B cell (primary cell): ENCODE data around the gene TCERG1L. TPM values are rescaled to one million over a fixed set of nuclear protein-coding genes. Genes with fewer than 3 reads are reported as not detected.

Experiments used
- ATAC-seq: fragments of 200-7000 bp; cut with Tn5 transposase; one replicate; pipeline ENCODE4 v1.10.0; 2021; ENCODE audit warnings: low read depth, mild to moderate bottlenecking, moderate number of reproducible peaks, moderate library complexity
- CTCF ChIA-PET: fragments of 350-600 bp; sonication (Branson Sonifier 250); formaldehyde crosslinking; loops from one replicate; lab custom pipeline; 2021; ENCODE audit warnings: antibody characterized with exemption, inconsistent platforms; lab: Charles Lee
- POLR2A ChIA-PET: fragments of 350-600 bp; sonication (Branson Sonifier 250); formaldehyde crosslinking; loops from one replicate; lab custom pipeline; 2021; ENCODE audit warnings: antibody characterized with exemption; lab: Charles Lee
- DNase-seq: peaks from one replicate; pipeline ENCODE4 v3.0.0; 2013
- H2AFZ ChIP-seq: 2 replicates; pipeline ENCODE4 v1.6.1; 2012; ENCODE audit warnings: mild to moderate bottlenecking, low read depth, low read length; ENCODE audit not compliant: insufficient read depth, poor library complexity, severe bottlenecking
- H3K27ac ChIP-seq, 2 donors: 1 replicate in 1 of 2; 2 replicates in 1 of 2; pipeline ENCODE4 v1.5.1; 2012 to 2013; ENCODE audit warnings: low read length in 2 of 2, mild to moderate bottlenecking in 2 of 2, moderate library complexity in 1 of 2
- H3K27me3 ChIP-seq, 4 experiments: fragments of 200-600 bp in 1 of 4; sonication (generic) in 1 of 4; replicated peaks in 1 of 4; 1 replicate in 2 of 4; 2 replicates in 2 of 4; pipeline versions ENCODE4 v1.6.1 to v1.7.0; 2013 to 2016; ENCODE audit warnings: low read length in 3 of 4, mild to moderate bottlenecking in 2 of 4, mixed read lengths in 1 of 4, moderate library complexity in 1 of 4; ENCODE audit not compliant: insufficient read depth in 4 of 4, control insufficient read depth in 3 of 4; ENCODE audit errors: control extremely low read depth in 1 of 4
- H3K36me3 ChIP-seq, 2 experiments: replicated peaks in 1 of 2; 1 replicate in 1 of 2; 2 replicates in 1 of 2; pipeline versions ENCODE4 v1.6.1 to v1.7.1; 2013; ENCODE audit warnings: low read length in 1 of 2; ENCODE audit not compliant: insufficient read depth in 2 of 2, control insufficient read depth in 1 of 2; ENCODE audit errors: control extremely low read depth in 1 of 2, extremely low read depth in 1 of 2
- H3K4me1 ChIP-seq, 2 donors: fragments of 200-600 bp in 1 of 2; sonication (generic) in 1 of 2; 1 replicate in 1 of 2; 2 replicates in 1 of 2; pipeline versions ENCODE4 v1.5.1 to v1.6.1; 2013 to 2017; ENCODE audit warnings: low read length in 2 of 2; ENCODE audit not compliant: control insufficient read depth in 2 of 2, insufficient read depth in 2 of 2
- H3K4me2 ChIP-seq: replicated peaks from 2 replicates; pipeline ENCODE3; 2012; ENCODE audit warnings: mild to moderate bottlenecking, low read depth, low read length; ENCODE audit not compliant: poor library complexity, severe bottlenecking
- H3K4me3 ChIP-seq, 5 experiments: fragments of 200-600 bp in 1 of 5; sonication (generic) in 1 of 5; 1 replicate in 3 of 5; 2 replicates in 2 of 5; pipeline versions ENCODE4 v1.5.1 to v1.7.0; 2011 to 2016; ENCODE audit warnings: low read length in 4 of 5, mild to moderate bottlenecking in 4 of 5, low read depth in 2 of 5, control low read depth in 1 of 5, moderate library complexity in 1 of 5; ENCODE audit not compliant: insufficient read depth in 1 of 5; ENCODE audit errors: control extremely low read depth in 1 of 5, extremely low read depth in 1 of 5
- H3K79me2 ChIP-seq: fragments of 200-600 bp; sonication (generic); one replicate; pipeline ENCODE4 v1.6.0; 2016; ENCODE audit warnings: low read length; ENCODE audit not compliant: control insufficient read depth, insufficient read depth
- H3K9ac ChIP-seq: fragments of 200-600 bp; sonication (generic); 2 replicates; pipeline ENCODE4 v1.6.1; 2017; ENCODE audit warnings: mild to moderate bottlenecking, low read length, moderate library complexity
- H3K9me3 ChIP-seq, 3 donors: one replicate each; pipeline versions ENCODE4 v1.6.1 to v1.7.1; 2013; ENCODE audit warnings: low read length in 2 of 3; ENCODE audit not compliant: control insufficient read depth in 2 of 3, insufficient read depth in 1 of 3; ENCODE audit errors: control extremely low read depth in 1 of 3
- H4K20me1 ChIP-seq: 2 replicates; pipeline ENCODE4 v1.6.0; 2012; ENCODE audit warnings: mild to moderate bottlenecking, low read length; ENCODE audit not compliant: insufficient read depth, control insufficient read depth, poor library complexity, severe bottlenecking
- H3K27ac Mint-ChIP-seq: one replicate; pipeline ENCODE4 v1.8.0; 2021; ENCODE audit warnings: mixed read lengths
- H3K27me3 Mint-ChIP-seq: one replicate; pipeline ENCODE4 v1.8.0; 2021; ENCODE audit warnings: mixed read lengths
- H3K4me1 Mint-ChIP-seq: one replicate; pipeline ENCODE4 v1.8.0; 2021; ENCODE audit warnings: mixed read lengths
- H3K4me3 Mint-ChIP-seq: one replicate; pipeline ENCODE4 v1.8.0; 2021; ENCODE audit warnings: mixed read lengths
- H3K9me3 Mint-ChIP-seq: one replicate; pipeline ENCODE4 v1.8.0; 2022; ENCODE audit warnings: mixed read lengths; ENCODE audit not compliant: insufficient read depth
- EZH2 ChIP-seq: IDR thresholded peaks from 2 replicates; pipeline ENCODE4 v1.6.1; 2012; ENCODE audit warnings: borderline replicate concordance, low read depth, mild to moderate bottlenecking, moderate library complexity, low read length; ENCODE audit not compliant: insufficient read depth, poor library complexity, severe bottlenecking
- WGBS: methylation state at CpG from one replicate; pipeline ENCODE4 v1.1.5; 2013; ENCODE audit warnings: missing lambda C conversion rate; ENCODE audit not compliant: insufficient coverage; 5-methylcytosine and 5-hydroxymethylcytosine counted together
- intact Hi-C: fragments of 100-400 bp; cut with micrococcal nuclease; formaldehyde crosslinking; loops from one replicate; pipeline ENCODE4 v1.10.0; 2022
- polyA plus RNA-seq: library from polyadenylated mRNA; depleted of rRNA; stranded (reverse); fragments of >200 nt; gene quantifications from 2 replicates; pipeline ENCODE4 v1.2.3, GENCODE V29; 2012
- total RNA-seq, 2 donors: library from RNA; stranded (reverse); fragments of 120-200 nt in 1 of 2; gene quantifications; 1 replicate in 1 of 2; 2 replicates in 1 of 2; pipeline versions ENCODE4 v1.2.3 to v1.2.4, GENCODE V29; 2013 to 2022
- TF ChIP-seq, protein P1 (sequence below): fragments of 200-600 bp; IDR thresholded peaks from one replicate; pipeline ENCODE4 v1.8.0; 2022; ENCODE audit warnings: antibody characterized with exemption, mild to moderate bottlenecking

Gene TCERG1L
- total and polyA plus RNA-seq, 2 donors (not counting 1 experiment from before 2014, with no cell fraction given): 0.10 TPM; not detected in 1

DNA sequence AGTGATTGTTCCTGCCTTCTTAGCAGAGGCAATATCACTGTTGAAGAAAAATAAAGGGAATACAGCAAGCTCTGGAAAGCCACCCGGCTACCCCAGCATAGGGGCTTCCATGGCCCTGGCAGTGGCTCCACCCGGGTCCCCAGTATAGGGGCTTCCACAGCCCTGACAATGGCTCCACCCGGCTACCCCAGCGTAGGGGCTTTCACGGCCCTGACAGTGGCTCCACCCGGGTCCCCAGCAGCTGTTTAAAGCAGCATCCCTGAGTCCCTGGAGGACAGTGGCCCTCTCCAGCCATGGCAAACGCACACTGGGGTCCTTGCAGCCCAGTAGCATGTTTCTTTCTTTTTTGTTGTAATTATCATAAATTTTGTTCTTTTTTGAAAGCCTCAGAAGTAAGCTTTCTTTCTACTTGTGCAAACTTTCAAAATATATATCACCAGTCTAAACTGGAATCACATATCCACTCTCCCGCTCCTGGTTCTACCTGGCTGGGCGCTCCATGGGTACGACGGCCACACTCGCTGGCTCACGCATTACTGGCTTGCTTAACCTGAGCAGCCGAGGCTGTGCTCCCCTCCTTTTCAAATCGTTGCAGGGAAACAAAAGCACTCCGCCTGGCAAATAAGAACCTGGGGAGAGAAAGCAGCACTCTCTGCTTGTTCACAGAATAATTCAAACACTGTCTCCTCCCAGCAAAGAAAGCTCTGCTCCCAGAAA, 62.1 kb downstream of the TCERG1L start:
- Histone ChIP-seq H4K20me1 (no peaks in the 10 kb centered on the region), H3K9ac (no peak overlapping the region), H2AFZ (no peak overlapping the region), H3K27ac (no peak overlapping the region), H3K27me3 (no peaks in the 10 kb centered on the region), H3K4me2 (no peak overlapping the region), H3K36me3 (no peaks in the 10 kb centered on the region), H3K9me3 (peaks cover 0 to 19% (median 0%) of the 10 kb centered on the region in 3 donors), H3K4me1 (no peaks in the 10 kb centered on the region), H3K4me3 (no peak overlapping the region), H3K79me2 (no peaks in the 10 kb centered on the region)
- Mint-ChIP-seq H3K27me3 (no peaks in the 10 kb centered on the region), H3K4me1 (no peaks in the 10 kb centered on the region), H3K9me3 (no peaks in the 10 kb centered on the region), H3K27ac (no peak overlapping the region), H3K4me3 (no peak overlapping the region)
- POLR2A ChIA-PET: no interaction called here
- DNase-seq (no peak), ATAC-seq (no peak)
- TF ChIP-seq, protein P1, sequence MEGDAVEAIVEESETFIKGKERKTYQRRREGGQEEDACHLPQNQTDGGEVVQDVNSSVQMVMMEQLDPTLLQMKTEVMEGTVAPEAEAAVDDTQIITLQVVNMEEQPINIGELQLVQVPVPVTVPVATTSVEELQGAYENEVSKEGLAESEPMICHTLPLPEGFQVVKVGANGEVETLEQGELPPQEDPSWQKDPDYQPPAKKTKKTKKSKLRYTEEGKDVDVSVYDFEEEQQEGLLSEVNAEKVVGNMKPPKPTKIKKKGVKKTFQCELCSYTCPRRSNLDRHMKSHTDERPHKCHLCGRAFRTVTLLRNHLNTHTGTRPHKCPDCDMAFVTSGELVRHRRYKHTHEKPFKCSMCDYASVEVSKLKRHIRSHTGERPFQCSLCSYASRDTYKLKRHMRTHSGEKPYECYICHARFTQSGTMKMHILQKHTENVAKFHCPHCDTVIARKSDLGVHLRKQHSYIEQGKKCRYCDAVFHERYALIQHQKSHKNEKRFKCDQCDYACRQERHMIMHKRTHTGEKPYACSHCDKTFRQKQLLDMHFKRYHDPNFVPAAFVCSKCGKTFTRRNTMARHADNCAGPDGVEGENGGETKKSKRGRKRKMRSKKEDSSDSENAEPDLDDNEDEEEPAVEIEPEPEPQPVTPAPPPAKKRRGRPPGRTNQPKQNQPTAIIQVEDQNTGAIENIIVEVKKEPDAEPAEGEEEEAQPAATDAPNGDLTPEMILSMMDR: no peak
- TF ChIP-seq EZH2: no peak
- CTCF ChIA-PET: no interaction called here
- 81% methylated on average over 14 of the region's 16 CpGs for WGBS
- intact Hi-C loops: no loop called here

DNA sequence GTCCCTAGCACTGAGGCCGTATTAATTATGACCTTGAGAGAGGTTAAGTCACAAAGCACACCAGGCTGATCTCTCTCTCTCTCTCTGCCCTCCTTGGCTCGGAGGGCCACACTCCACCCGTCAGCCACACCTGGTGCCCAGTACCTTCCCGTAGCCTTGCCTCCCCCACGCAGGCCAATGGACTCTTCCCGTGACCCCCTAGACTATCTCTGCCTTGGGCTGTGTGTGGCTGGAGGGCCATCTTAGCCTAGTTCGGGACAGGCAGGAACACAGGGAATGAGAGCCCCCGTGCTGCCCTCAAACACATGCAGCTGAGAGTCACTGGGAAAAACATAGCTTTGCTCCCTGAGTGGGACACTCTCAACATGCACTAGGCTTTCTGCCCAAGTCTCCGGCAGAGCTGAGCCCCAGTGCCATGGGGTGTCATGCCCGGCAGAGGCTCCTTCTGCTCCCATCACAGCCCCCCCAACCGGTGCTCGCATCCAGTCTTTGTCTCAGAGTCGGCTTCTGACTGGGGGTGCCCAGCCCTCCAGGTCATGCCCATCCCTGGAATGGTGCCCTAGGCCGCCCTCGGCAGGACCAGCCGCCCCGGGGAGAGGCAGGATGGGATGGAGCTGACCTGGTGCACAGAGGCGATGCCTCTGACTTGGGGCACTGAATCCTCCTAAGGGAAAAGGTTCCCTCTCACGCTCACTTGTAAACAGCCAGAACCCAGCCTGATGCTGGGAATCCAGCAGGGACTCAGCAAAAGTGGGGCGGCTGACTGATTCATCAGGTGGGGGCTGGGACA, 63.0 kb downstream of the TCERG1L start:
- Histone ChIP-seq H3K27me3 (no peaks in the 10 kb centered on the region), H2AFZ (no peak overlapping the region), H3K36me3 (no peaks in the 10 kb centered on the region), H3K9ac (no peak overlapping the region), H3K4me3 (no peak overlapping the region), H4K20me1 (no peaks in the 10 kb centered on the region), H3K27ac (no peak overlapping the region), H3K4me2 (no peak overlapping the region), H3K4me1 (no peaks in the 10 kb centered on the region), H3K9me3 (peaks cover 0 to 19% (median 0%) of the 10 kb centered on the region in 3 donors), H3K79me2 (no peaks in the 10 kb centered on the region)
- no peaks in the 10 kb centered on the region for H3K27me3 Mint-ChIP-seq
- H3K9me3 Mint-ChIP-seq: no peaks in the 10 kb centered on the region
- no peak overlapping the region for H3K27ac Mint-ChIP-seq
- intact Hi-C loops: no loop called here
- no peak overlapping the region for H3K4me3 Mint-ChIP-seq
- TF ChIP-seq, protein P1: no peak
- TF ChIP-seq EZH2: no peak
- CTCF ChIA-PET: no interaction called here
- POLR2A ChIA-PET: no interaction called here
- DNase-seq: no peak
- no peaks in the 10 kb centered on the region for H3K4me1 Mint-ChIP-seq
- 97% methylated on average over 14 of the region's 20 CpGs for WGBS
- ATAC-seq: no peak
